Measurements from ENCODE around the gene GALNT2. TPM values are rescaled to one million over a fixed set of nuclear protein-coding genes. Genes with fewer than 3 reads are reported as not detected.

Gene GALNT2
- total RNA-seq, 1 experiment from 2014 or later = 62.2 TPM

GRCh38 chr1:230117694-230118093, 50.7 kb downstream of the GALNT2 start:
- Histone ChIP-seq H3K36me3 (ENCODE audit: control insufficient read depth, insufficient read depth, low read length) (no peaks in the 10 kb centered on the region; the same call in 1 of the 2 replicates), H3K4me1 (peaks cover 5% of the 10 kb centered on the region), H3K9me3 (no peaks in the 10 kb centered on the region), H3K27me3 (replicated peaks; ENCODE audit: control insufficient read depth, insufficient read depth, low read length) (no peaks in the 10 kb centered on the region), H3K4me3 (ENCODE audit: low read depth, low read length) (no peak overlapping the region)
- Mint-ChIP-seq H3K9me3 (ENCODE audit: unreplicated experiment) (no peaks in the 10 kb centered on the region), H3K27me3 (ENCODE audit: insufficient read depth, unreplicated experiment) (no peaks in the 10 kb centered on the region), H3K27ac (ENCODE audit: unreplicated experiment) (no peak overlapping the region), H3K4me1 (ENCODE audit: low read depth, unreplicated experiment) (peaks cover 11% of the 10 kb centered on the region), H3K36me3 (ENCODE audit: insufficient read depth, unreplicated experiment) (no peaks in the 10 kb centered on the region), H3K4me3 (ENCODE audit: unreplicated experiment) (no peak overlapping the region)
- no TSS peak for BruUV-seq (replicated peaks)
- CTCF ChIA-PET = no interaction called here
- no peak for DNase-seq
- TF ChIP-seq CTCF (IDR thresholded peaks at IDR 0.05; ENCODE audit: insufficient read depth in 1 of 2, low read depth in 1 of 2, low read length in 1 of 2, severe bottlenecking in 1 of 2, unreplicated experiment in 1 of 2) = no peak
- POLR2A ChIA-PET = no interaction called here
- intact Hi-C loops (cut with micrococcal nuclease; ENCODE audit: unreplicated experiment) = no loop called here

- H3K4me1 Mint-ChIP-seq (ENCODE audit: low read depth, unreplicated experiment) = peaks cover 11% of the 10 kb centered on the region
- Histone ChIP-seq H3K27me3 (replicated peaks; ENCODE audit: control insufficient read depth, insufficient read depth, low read length) (no peaks in the 10 kb centered on the region), H3K36me3 (ENCODE audit: control insufficient read depth, insufficient read depth, low read length) (no peaks in the 10 kb centered on the region; the same call in 1 of the 2 replicates), H3K9me3 (no peaks in the 10 kb centered on the region), H3K4me3 (ENCODE audit: low read depth, low read length) (no peak overlapping the region), H3K4me1 (peaks cover 8% of the 10 kb centered on the region)
- H3K4me3 Mint-ChIP-seq (ENCODE audit: unreplicated experiment) = no peak overlapping the region
- H3K27me3 Mint-ChIP-seq (ENCODE audit: insufficient read depth, unreplicated experiment) = no peaks in the 10 kb centered on the region
- CTCF ChIA-PET = interaction anchor here (0.6 kb wide), 1 partner anchor 557 kb away, joined by 13 read pairs; no protein-coding TSS in a partner anchor
- no TSS peak for BruUV-seq (replicated peaks)
- H3K9me3 Mint-ChIP-seq (ENCODE audit: unreplicated experiment) = no peaks in the 10 kb centered on the region
- no peaks in the 10 kb centered on the region for H3K36me3 Mint-ChIP-seq (ENCODE audit: insufficient read depth, unreplicated experiment)
- POLR2A ChIA-PET = no interaction called here
- DNase-seq = no peak
- H3K27ac Mint-ChIP-seq (ENCODE audit: unreplicated experiment) = no peak overlapping the region
- no peak for TF ChIP-seq CTCF (IDR thresholded peaks at IDR 0.05; ENCODE audit: insufficient read depth in 1 of 2, low read depth in 1 of 2, low read length in 1 of 2, severe bottlenecking in 1 of 2, unreplicated experiment in 1 of 2)
- intact Hi-C loops (cut with micrococcal nuclease; ENCODE audit: unreplicated experiment) = no loop called here
These were observed 52.3 kb downstream of the GALNT2 start for GRCh38 chr1:230119340-230119739.

GRCh38 chr1:230120289-230120920, 53.4 kb downstream of the GALNT2 start:
- POLR2A ChIA-PET = no interaction called here

More at GRCh38 chr1:230120289-230120920, 53.4 kb downstream of the GALNT2 start:
- no peaks in the 10 kb centered on the region for H3K36me3 Mint-ChIP-seq (ENCODE audit: insufficient read depth, unreplicated experiment)
- no peaks in the 10 kb centered on the region for H3K27me3 Mint-ChIP-seq (ENCODE audit: insufficient read depth, unreplicated experiment)
- intact Hi-C loops (cut with micrococcal nuclease; ENCODE audit: unreplicated experiment) = no loop called here
- H3K9me3 ChIP-seq = no peaks in the 10 kb centered on the region
- no TSS peak for BruUV-seq (replicated peaks)
- DNase-seq = no peak
- H3K4me3 Mint-ChIP-seq (ENCODE audit: unreplicated experiment) = no peak overlapping the region
- peak overlapping the region; percentile 34 for H3K27ac Mint-ChIP-seq (ENCODE audit: unreplicated experiment)
- H3K4me1 ChIP-seq = peaks cover 8% of the 10 kb centered on the region
- CTCF ChIA-PET = interaction anchor here (0.6 to 1.2 kb wide), 3 partner anchors 10 to 958 kb away, joined by 3 to 6 read pairs (median 4); no protein-coding TSS in a partner anchor
- H3K36me3 ChIP-seq (ENCODE audit: control insufficient read depth, insufficient read depth, low read length) = no peaks in the 10 kb centered on the region; the same call in 1 of the 2 replicates
- peaks cover 15% of the 10 kb centered on the region for H3K4me1 Mint-ChIP-seq (ENCODE audit: low read depth, unreplicated experiment)
- no peaks in the 10 kb centered on the region for H3K27me3 ChIP-seq (replicated peaks; ENCODE audit: control insufficient read depth, insufficient read depth, low read length)
- TF ChIP-seq CTCF (IDR thresholded peaks at IDR 0.05; ENCODE audit: insufficient read depth in 1 of 2, low read depth in 1 of 2, low read length in 1 of 2, severe bottlenecking in 1 of 2, unreplicated experiment in 1 of 2) = no peak
- no peak overlapping the region for H3K4me3 ChIP-seq (ENCODE audit: low read depth, low read length)
- H3K9me3 Mint-ChIP-seq (ENCODE audit: unreplicated experiment) = no peaks in the 10 kb centered on the region
